Ureter (tissue), 1 donor: Measurements from ENCODE around the gene CPNE5. TPM values are rescaled to one million over a fixed set of nuclear protein-coding genes. Genes with fewer than 3 reads are reported as not detected.

Source experiments
- DNase-seq: peaks from one replicate; pipeline ENCODE4 v3.0.0-alpha.2; 2020; ENCODE audit warnings: low spot score
- total RNA-seq: library from RNA; stranded (reverse); gene quantifications from one replicate; pipeline ENCODE4 v1.2.4, GENCODE V29; 2023
- donor health status: DM: yes; HTN: yes; CAD: no.

The CPNE5 gene
- total RNA-seq, 1 donor from 2014 or later = 3.6 TPM

GRCh38 chr6:36745836-36746235, 93.4 kb downstream of the CPNE5 start:
- DNase-seq = no peak

GRCh38 chr6:36745283-36745682, 94.0 kb downstream of the CPNE5 start:
- no peak for DNase-seq

GRCh38 chr6:36744304-36744673, 95.0 kb downstream of the CPNE5 start:
- no peak for DNase-seq

GRCh38 chr6:36743538-36744303, 95.5 kb downstream of the CPNE5 start:
- DNase-seq = peak; percentile 59

- DNase-seq = no peak
Observed at GRCh38 chr6:36743032-36743431, 96.2 kb downstream of the CPNE5 start.

GRCh38 chr6:36742146-36742545, 97.1 kb downstream of the CPNE5 start:
- no peak for DNase-seq

GRCh38 chr6:36740818-36741179, 98.4 kb downstream of the CPNE5 start:
- DNase-seq = no peak

GRCh38 chr6:36739947-36740817, 99.1 kb downstream of the CPNE5 start:
- DNase-seq = no peak

GRCh38 chr6:36738108-36738507, 101.1 kb downstream of the CPNE5 start:
- DNase-seq = no peak

- DNase-seq = no peak
Observed at GRCh38 chr6:36737043-36737785, 102.0 kb downstream of the CPNE5 start.

- DNase-seq = peak; percentile 84
Observed at GRCh38 chr6:36735110-36736071, 103.9 kb downstream of the CPNE5 start.

- DNase-seq = no peak
Observed at GRCh38 chr6:36734486-36735060, 104.7 kb downstream of the CPNE5 start.

GRCh38 chr6:36733300-36733699, 105.9 kb downstream of the CPNE5 start:
- DNase-seq = no peak

- no peak for DNase-seq
Observed at GRCh38 chr6:36731622-36732310, 107.5 kb downstream of the CPNE5 start.

GRCh38 chr6:36730424-36731380, 108.5 kb downstream of the CPNE5 start:
- no peak for DNase-seq

- no peak for DNase-seq
Observed at GRCh38 chr6:36729161-36729524, 110.1 kb downstream of the CPNE5 start.

- no peak for DNase-seq
Observed at GRCh38 chr6:36728289-36729160, 110.7 kb downstream of the CPNE5 start.

GRCh38 chr6:36727505-36728021, 111.7 kb downstream of the CPNE5 start:
- no peak for DNase-seq
